AG04449 (cell line): ENCODE measurements around the gene ASTL.

ENCODE experiments used
- CTCF ChIA-PET: fragments of 350-600 bp; formaldehyde crosslinking; extraction: SDS; loops from one replicate; lab custom pipeline; 2021; ENCODE audit warnings: antibody characterized with exemption; lab: Yijun Ruan, JAX
- POLR2A ChIA-PET: fragments of 400-600, 350-600 bp; formaldehyde crosslinking; extraction: SDS; loops from one replicate; lab custom pipeline; 2020; ENCODE audit warnings: antibody characterized with exemption, inconsistent platforms; lab: Yijun Ruan, JAX
- DNase-seq: peaks from one replicate; pipeline ENCODE4 v3.0.0-alpha.2; 2010; ENCODE audit warnings: low read depth, low spot score
- H3K4me3 ChIP-seq: 2 replicates; pipeline ENCODE4 v1.5.1; 2011; ENCODE audit warnings: low read depth, mild to moderate bottlenecking, control low read depth, low read length
- CTCF ChIP-seq: IDR thresholded peaks from one replicate; pipeline ENCODE4 v1.5.1; 2011; ENCODE audit warnings: mild to moderate bottlenecking, moderate library complexity, low read length, control low read depth, inconsistent platforms; ENCODE audit not compliant: insufficient read depth; ENCODE audit errors: missing control alignments

Gene ASTL

GRCh38 chr2:96138179-96139145 lies at the start of gene ASTL:
TSS of gene ASTL (minus strand) at chr2:96138502. CDS start at chr2:96138436, 66 bp downstream.
- peak; percentile 68 for TF ChIP-seq CTCF
- no peak within 1 kb of the TSS for H3K4me3 ChIP-seq
- CTCF ChIA-PET, result interaction anchor here (0.5 to 9.0 kb wide), 37 partner anchors 8 to 396 kb away, joined by 3 to 228 read pairs (median 4); partner anchors contain the start of genes ADRA2B and STARD7
- no peak for DNase-seq
- POLR2A ChIA-PET, result interaction anchor here (0.7 to 0.8 kb wide), 2 partner anchors 36 to 124 kb away, joined by 3 read pairs; no protein-coding TSS in a partner anchor

- H3K4me3 ChIP-seq, result no peak overlapping the region
- TF ChIP-seq CTCF, result no peak
- DNase-seq, result no peak
- CTCF ChIA-PET, result interaction anchor here (1.6 to 6.6 kb wide), 2 partner anchors 12 to 48 kb away, joined by 6 to 67 read pairs; no protein-coding TSS in a partner anchor
- POLR2A ChIA-PET, result no interaction called here
Measured at GRCh38 chr2:96186562-96186961, 48.3 kb upstream of the ASTL start.

- ChIA-PET POLR2A (no interaction called here), CTCF (interaction anchor here (1.4 to 6.6 kb wide), 2 partner anchors 11 to 47 kb away, joined by 3 to 67 read pairs; partner anchors contain the start of gene ASTL)
- TF ChIP-seq CTCF, result no peak
Measured at GRCh38 chr2:96185516-96185915, 47.2 kb upstream of the ASTL start.

GRCh38 chr2:96184989-96185388 lies 46.7 kb upstream of the ASTL start:
- no peak for TF ChIP-seq CTCF
- ChIA-PET CTCF (interaction anchor here (0.6 to 6.6 kb wide), 3 partner anchors 11 to 193 kb away, joined by 3 to 67 read pairs (median 3); partner anchors contain the start of gene ASTL), POLR2A (no interaction called here)
- no peak overlapping the region for H3K4me3 ChIP-seq
- DNase-seq, result no peak

More at GRCh38 chr2:96185516-96185915, 47.2 kb upstream of the ASTL start:
- DNase-seq, result no peak
- H3K4me3 ChIP-seq, result no peak overlapping the region

- no peak for DNase-seq
- TF ChIP-seq CTCF, result no peak
- CTCF ChIA-PET, result interaction anchor here (6.6 kb wide), 1 partner anchor 10 kb away, joined by 67 read pairs; no protein-coding TSS in a partner anchor
- no peak overlapping the region for H3K4me3 ChIP-seq
- POLR2A ChIA-PET, result no interaction called here
Measured at GRCh38 chr2:96184188-96184587, 45.9 kb upstream of the ASTL start.

GRCh38 chr2:96181529-96181928 lies 43.2 kb upstream of the ASTL start:
- TF ChIP-seq CTCF, result no peak
- H3K4me3 ChIP-seq, result no peak overlapping the region
- DNase-seq, result no peak
- POLR2A ChIA-PET, result interaction anchor here (1.1 kb wide), 1 partner anchor 27 kb away, joined by 3 read pairs; the partner anchor contains the start of gene STARD7
- CTCF ChIA-PET, result no interaction called here
